Fibroblast of mammary gland (primary cell): ENCODE data around the gene IL6R.

Source experiments
- DNase-seq: peaks from one replicate; pipeline ENCODE4 v3.0.0-alpha.2; 2010; ENCODE audit warnings: low read depth
- H3K4me3 ChIP-seq: 2 replicates; pipeline ENCODE4 v1.5.1; 2011; ENCODE audit warnings: low read depth, mild to moderate bottlenecking, low read length, moderate library complexity; ENCODE audit not compliant: control insufficient read depth
- CTCF ChIP-seq: conservative IDR thresholded peaks from 2 replicates; pipeline ENCODE4 v1.5.1; 2011; ENCODE audit warnings: low read depth, low read length, inconsistent platforms; ENCODE audit not compliant: control insufficient read depth, insufficient read depth

IL6R gene

GRCh38 chr1:154492115-154492514 lies 87.0 kb downstream of the IL6R start:
- TF ChIP-seq CTCF, result no peak
- no peak overlapping the region for H3K4me3 ChIP-seq
- no peak for DNase-seq

- DNase-seq, result no peak
- TF ChIP-seq CTCF, result no peak
- no peak overlapping the region for H3K4me3 ChIP-seq
Measured at GRCh38 chr1:154493276-154493675, 88.1 kb downstream of the IL6R start.

GRCh38 chr1:154495496-154496273 lies 90.5 kb downstream of the IL6R start:
- H3K4me3 ChIP-seq, result no peak overlapping the region
- TF ChIP-seq CTCF, result no peak
- no peak for DNase-seq

- H3K4me3 ChIP-seq, result no peak overlapping the region
- no peak for TF ChIP-seq CTCF
- no peak for DNase-seq
Measured at GRCh38 chr1:154496383-154496782, 91.2 kb downstream of the IL6R start.

GRCh38 chr1:154497026-154497806 lies 92.1 kb downstream of the IL6R start:
- no peak overlapping the region for H3K4me3 ChIP-seq
- DNase-seq, result no peak
- no peak for TF ChIP-seq CTCF

GRCh38 chr1:154499446-154499845 lies 94.3 kb downstream of the IL6R start:
- TF ChIP-seq CTCF, result no peak
- no peak overlapping the region for H3K4me3 ChIP-seq
- no peak for DNase-seq
